HepG2 (cell line): ENCODE data around the gene ATOH7. TPM values are rescaled to one million over a fixed set of nuclear protein-coding genes. Genes with fewer than 3 reads are reported as not detected.
"Not testable (repeated sequence)": the region's sequence is repeated elsewhere in the genome, so short reads cannot be mapped to it uniquely, and the experiment has no call there.

ENCODE experiments used
- ATAC-seq: fragments of 200-7000 bp; cut with Tn5 transposase; 3 replicates; pipeline ENCODE4 v1.9.1; 2020; ENCODE audit warnings: mild to moderate bottlenecking, moderate library complexity
- BruUV-seq: library from RNA; stranded (reverse); fragments of 400-500 nt; replicated peaks from 2 replicates; lab custom pipeline; 2021; lab: Mats Ljungman, UMichigan
- CTCF ChIA-PET: fragments of 300-600 bp; formaldehyde crosslinking; extraction: SDS; loops from one replicate; lab custom pipeline; 2021; ENCODE audit warnings: low total read pairs, inconsistent platforms, low intra/inter-chr PET ratio; lab: Yijun Ruan, JAX
- POLR2A ChIA-PET: fragments of 350-600 bp; sonication (Branson Sonifier 250); formaldehyde crosslinking; loops from one replicate; lab custom pipeline; 2020; ENCODE audit warnings: antibody characterized with exemption, inconsistent platforms; lab: Yijun Ruan, JAX
- DNase-seq: peaks from one replicate; pipeline ENCODE4 v3.0.0-alpha.2; 2015; ENCODE audit warnings: low spot score
- FAIRE-seq: peaks from 3 replicates; lab custom pipeline; 2011; peaks lifted over from hg19 to GRCh38; lab: Jason Lieb, UNC
- H2AFZ ChIP-seq: one replicate; pipeline ENCODE4 v1.6.1; 2011; ENCODE audit warnings: low read length, inconsistent platforms
- H3K27ac ChIP-seq: fragments of 300-600 bp; 3 replicates; pipeline ENCODE4 v1.8.0; 2011; ENCODE audit warnings: mixed run types, mild to moderate bottlenecking, mixed read lengths, low read length, inconsistent platforms; ENCODE audit not compliant: insufficient read depth; ENCODE audit errors: extremely low read length
- H3K27me3 ChIP-seq, 2 experiments: fragments of 200-600 bp in 1 of 2; 2 replicates in 1 of 2; 3 replicates in 1 of 2; pipeline versions ENCODE4 v1.6.0 to v1.8.0; 2011; ENCODE audit warnings: low read length in 2 of 2, mild to moderate bottlenecking in 2 of 2, moderate library complexity in 2 of 2, inconsistent platforms in 1 of 2; ENCODE audit not compliant: insufficient read depth in 2 of 2, control insufficient read depth in 1 of 2
- H3K36me3 ChIP-seq, 2 experiments: fragments of 200-600 bp in 1 of 2; replicated peaks in 1 of 2; 2 replicates in 1 of 2; 3 replicates in 1 of 2; pipeline versions ENCODE4 v1.5.1 to v1.8.0; 2011; ENCODE audit warnings: low read length in 2 of 2, inconsistent platforms in 1 of 2; ENCODE audit not compliant: insufficient read depth in 2 of 2, control insufficient read depth in 1 of 2
- H3K4me1 ChIP-seq: 2 replicates; pipeline ENCODE4 v1.5.1; 2012; ENCODE audit warnings: low read length, inconsistent platforms; ENCODE audit not compliant: insufficient read depth
- H3K4me2 ChIP-seq: 2 replicates; pipeline ENCODE4 v1.6.0; 2011; ENCODE audit warnings: low read depth, low read length, inconsistent platforms
- H3K4me3 ChIP-seq, 3 experiments: fragments of 200-600 bp in 1 of 3; sonication (generic), shearing (Covaris generic) in 1 of 3; replicated peaks in 1 of 3; 2 replicates each; pipeline ENCODE4 v1.5.1; 2011 to 2016; ENCODE audit warnings: low read length in 3 of 3, inconsistent platforms in 2 of 3, low read depth in 2 of 3, mild to moderate bottlenecking in 2 of 3, control low read depth in 1 of 3, mixed read lengths in 1 of 3; ENCODE audit not compliant: insufficient read depth in 1 of 3
- H3K79me2 ChIP-seq: one replicate; pipeline ENCODE4 v1.6.1; 2011; ENCODE audit warnings: low read length, inconsistent platforms; ENCODE audit not compliant: insufficient read depth
- H3K9ac ChIP-seq: 2 replicates; pipeline ENCODE4 v1.6.0; 2011; ENCODE audit warnings: mild to moderate bottlenecking, low read depth, low read length, inconsistent platforms; ENCODE audit not compliant: insufficient read depth
- H3K9me3 ChIP-seq: 2 replicates; pipeline ENCODE4 v1.5.1; 2012; ENCODE audit warnings: mild to moderate bottlenecking, low read length
- H4K20me1 ChIP-seq: 2 replicates; pipeline ENCODE4 v1.6.0; 2011; ENCODE audit warnings: inconsistent platforms, mild to moderate bottlenecking, low read length, moderate library complexity; ENCODE audit not compliant: insufficient read depth
- CHCHD3 ChIP-seq: sonication (generic); formaldehyde crosslinking; IDR thresholded peaks from 2 replicates; pipeline ENCODE4 v1.8.0; 2022; ENCODE audit warnings: mild to moderate bottlenecking, missing genetic modification reagents, moderate library complexity
- GTF2F1 ChIP-seq: fragments of 150-350 bp; IDR thresholded peaks from 2 replicates; pipeline ENCODE4 v1.6.1; 2014; ENCODE audit warnings: low read length
- PRPF4 ChIP-seq: fragments of 200-400 bp; formaldehyde crosslinking; IDR thresholded peaks from 2 replicates; pipeline ENCODE4 v1.6.1; 2016; ENCODE audit warnings: low read length, low read depth; ENCODE audit not compliant: poor library complexity, severe bottlenecking
- ZFAT ChIP-seq: sonication (generic); formaldehyde crosslinking; conservative IDR thresholded peaks from 2 replicates; pipeline ENCODE4 v1.8.1; 2023; ENCODE audit warnings: missing genetic modification reagents, inconsistent platforms
- WGBS: methylation state at CpG from one replicate; pipeline ENCODE4 v1.1.6; 2017; ENCODE audit warnings: low lambda C conversion rate; 5-methylcytosine and 5-hydroxymethylcytosine counted together
- in situ Hi-C: cut with HindIII; loops from 2 replicates; pipeline ENCODE4 v1.10.0; 2017; ENCODE audit warnings: low pct_unique_long_range_greater_than_20kb; ENCODE audit not compliant: extremely low pct_ligation_motif_present
- intact Hi-C: fragments of 100-400 bp; cut with micrococcal nuclease; formaldehyde crosslinking; loops from one replicate; pipeline ENCODE4 v1.10.0; 2022; ENCODE audit not compliant: unreplicated experiment
- polyA plus RNA-seq, 8 experiments: library from polyadenylated mRNA; depleted of rRNA in 3 of 8; stranded (reverse) in 7 of 8; unstranded in 1 of 8; fragments of >200 nt; fragmentation: Illumina TruSeq in 4 of 8; extraction: Trizol in 4 of 8; gene quantifications; 2 replicates each; pipeline versions ENCODE4 v1.2.1 to v1.2.3, GENCODE V29; 2011 to 2016; ENCODE audit warnings: low read depth in 4 of 8, missing spikeins in 1 of 8, mixed read lengths in 1 of 8; ENCODE audit not compliant: insufficient read depth in 1 of 8
- total RNA-seq, 5 experiments: library from RNA; depleted of rRNA; stranded (reverse); fragments of >200 nt; fragmentation: Illumina TruSeq; extraction: Trizol; gene quantifications; 2 replicates each; pipeline ENCODE4 v1.2.3, GENCODE V29; 2016; ENCODE audit warnings: low read depth in 1 of 5
- TF ChIP-seq, protein P1 (sequence below): IDR thresholded peaks from 2 replicates; pipeline ENCODE4 v1.4.0; 2020; ENCODE audit warnings: mild to moderate bottlenecking, missing genetic modification reagents
- TF ChIP-seq, protein P2 (sequence below): sonication (generic); formaldehyde crosslinking; IDR thresholded peaks from 2 replicates; pipeline ENCODE4 v1.4.0; 2020; ENCODE audit warnings: missing genetic modification reagents

ATOH7 gene
- total and polyA plus RNA-seq, 2 of the 13 experiments (the other 11 are each of a cell fraction or from before 2014, with no cell fraction given), result 0.07 to 0.11 TPM

DNA sequence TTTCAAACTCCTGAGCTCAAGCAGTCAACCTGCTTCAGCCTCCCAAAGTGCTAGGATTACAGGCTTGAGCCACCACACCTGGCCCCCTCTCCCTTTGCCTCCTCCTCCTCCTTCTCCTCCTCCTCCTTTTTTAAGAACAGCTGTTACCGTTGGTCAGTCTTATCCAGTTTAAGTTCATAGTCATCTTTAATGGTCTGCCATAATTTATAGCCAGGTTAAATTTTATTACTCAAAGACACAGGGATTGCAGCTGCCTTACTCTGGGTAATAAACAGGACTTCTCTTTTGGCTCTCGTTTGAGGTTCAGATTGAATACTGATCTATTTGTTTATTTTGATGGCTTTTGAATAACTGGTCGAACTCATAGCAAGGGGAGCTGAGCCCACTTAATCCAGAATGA, 35.2 kb downstream of the ATOH7 start (continued):
- TF ChIP-seq, protein P1, sequence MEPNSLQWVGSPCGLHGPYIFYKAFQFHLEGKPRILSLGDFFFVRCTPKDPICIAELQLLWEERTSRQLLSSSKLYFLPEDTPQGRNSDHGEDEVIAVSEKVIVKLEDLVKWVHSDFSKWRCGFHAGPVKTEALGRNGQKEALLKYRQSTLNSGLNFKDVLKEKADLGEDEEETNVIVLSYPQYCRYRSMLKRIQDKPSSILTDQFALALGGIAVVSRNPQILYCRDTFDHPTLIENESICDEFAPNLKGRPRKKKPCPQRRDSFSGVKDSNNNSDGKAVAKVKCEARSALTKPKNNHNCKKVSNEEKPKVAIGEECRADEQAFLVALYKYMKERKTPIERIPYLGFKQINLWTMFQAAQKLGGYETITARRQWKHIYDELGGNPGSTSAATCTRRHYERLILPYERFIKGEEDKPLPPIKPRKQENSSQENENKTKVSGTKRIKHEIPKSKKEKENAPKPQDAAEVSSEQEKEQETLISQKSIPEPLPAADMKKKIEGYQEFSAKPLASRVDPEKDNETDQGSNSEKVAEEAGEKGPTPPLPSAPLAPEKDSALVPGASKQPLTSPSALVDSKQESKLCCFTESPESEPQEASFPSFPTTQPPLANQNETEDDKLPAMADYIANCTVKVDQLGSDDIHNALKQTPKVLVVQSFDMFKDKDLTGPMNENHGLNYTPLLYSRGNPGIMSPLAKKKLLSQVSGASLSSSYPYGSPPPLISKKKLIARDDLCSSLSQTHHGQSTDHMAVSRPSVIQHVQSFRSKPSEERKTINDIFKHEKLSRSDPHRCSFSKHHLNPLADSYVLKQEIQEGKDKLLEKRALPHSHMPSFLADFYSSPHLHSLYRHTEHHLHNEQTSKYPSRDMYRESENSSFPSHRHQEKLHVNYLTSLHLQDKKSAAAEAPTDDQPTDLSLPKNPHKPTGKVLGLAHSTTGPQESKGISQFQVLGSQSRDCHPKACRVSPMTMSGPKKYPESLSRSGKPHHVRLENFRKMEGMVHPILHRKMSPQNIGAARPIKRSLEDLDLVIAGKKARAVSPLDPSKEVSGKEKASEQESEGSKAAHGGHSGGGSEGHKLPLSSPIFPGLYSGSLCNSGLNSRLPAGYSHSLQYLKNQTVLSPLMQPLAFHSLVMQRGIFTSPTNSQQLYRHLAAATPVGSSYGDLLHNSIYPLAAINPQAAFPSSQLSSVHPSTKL (CRISPR knock-in tag), result no peak
- TF ChIP-seq, protein P2, sequence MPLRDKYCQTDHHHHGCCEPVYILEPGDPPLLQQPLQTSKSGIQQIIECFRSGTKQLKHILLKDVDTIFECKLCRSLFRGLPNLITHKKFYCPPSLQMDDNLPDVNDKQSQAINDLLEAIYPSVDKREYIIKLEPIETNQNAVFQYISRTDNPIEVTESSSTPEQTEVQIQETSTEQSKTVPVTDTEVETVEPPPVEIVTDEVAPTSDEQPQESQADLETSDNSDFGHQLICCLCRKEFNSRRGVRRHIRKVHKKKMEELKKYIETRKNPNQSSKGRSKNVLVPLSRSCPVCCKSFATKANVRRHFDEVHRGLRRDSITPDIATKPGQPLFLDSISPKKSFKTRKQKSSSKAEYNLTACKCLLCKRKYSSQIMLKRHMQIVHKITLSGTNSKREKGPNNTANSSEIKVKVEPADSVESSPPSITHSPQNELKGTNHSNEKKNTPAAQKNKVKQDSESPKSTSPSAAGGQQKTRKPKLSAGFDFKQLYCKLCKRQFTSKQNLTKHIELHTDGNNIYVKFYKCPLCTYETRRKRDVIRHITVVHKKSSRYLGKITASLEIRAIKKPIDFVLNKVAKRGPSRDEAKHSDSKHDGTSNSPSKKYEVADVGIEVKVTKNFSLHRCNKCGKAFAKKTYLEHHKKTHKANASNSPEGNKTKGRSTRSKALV (CRISPR knock-in tag), result no peak
- TF ChIP-seq GTF2F1 (no peak), ZFAT (CRISPR knock-in tag) (no peak), CHCHD3 (no peak), PRPF4 (no peak)

DNA sequence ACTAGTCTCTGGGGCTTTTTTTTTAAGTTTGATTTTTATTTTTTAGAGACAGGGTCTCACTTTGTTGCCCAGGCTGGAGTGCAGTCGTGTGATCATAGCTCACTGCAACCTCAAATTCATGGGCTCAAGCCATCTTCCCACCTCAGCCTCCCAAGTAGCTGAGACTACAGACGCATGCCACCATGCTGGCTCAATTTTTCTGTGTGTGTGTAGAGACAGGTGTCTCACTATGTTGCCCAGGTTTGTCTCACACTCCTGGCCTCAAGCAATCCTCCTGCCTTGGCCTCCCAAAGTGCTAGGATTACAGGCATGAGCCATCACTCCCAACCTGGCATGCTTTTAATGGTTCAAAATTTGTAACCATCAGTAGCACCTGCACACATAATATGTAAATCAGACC, 36.1 kb downstream of the ATOH7 start:
- H3K4me1 ChIP-seq, BruUV-seq, H3K27me3 ChIP-seq, ATAC-seq, FAIRE-seq, POLR2A ChIA-PET, H4K20me1 ChIP-seq, H3K9ac ChIP-seq, H3K27ac ChIP-seq, H2AFZ ChIP-seq, in situ Hi-C loops, H3K9me3 ChIP-seq, H3K4me2 ChIP-seq, H3K4me3 ChIP-seq, H3K79me2 ChIP-seq, CTCF ChIA-PET, H3K36me3 ChIP-seq, DNase-seq: not testable (repeated sequence)
- WGBS, result 14% methylated on average over 2 of the region's 2 CpGs
- intact Hi-C loops, result loop anchor here (1.0 kb wide), 1 partner anchor 11 kb away; no protein-coding TSS in a partner anchor
